Fibroblast of mammary gland (primary cell): Measurements from ENCODE around the gene DONSON.

Source experiments
- DNase-seq: peaks from one replicate; pipeline ENCODE4 v3.0.0-alpha.2; 2010; ENCODE audit warnings: low read depth
- H3K4me3 ChIP-seq: 2 replicates; pipeline ENCODE4 v1.5.1; 2011; ENCODE audit warnings: low read depth, mild to moderate bottlenecking, low read length, moderate library complexity; ENCODE audit not compliant: control insufficient read depth
- CTCF ChIP-seq: conservative IDR thresholded peaks from 2 replicates; pipeline ENCODE4 v1.5.1; 2011; ENCODE audit warnings: low read depth, low read length, inconsistent platforms; ENCODE audit not compliant: control insufficient read depth, insufficient read depth

DONSON gene

GRCh38 chr21:33566514-33566913 lies 22.0 kb downstream of the DONSON start:
- DNase-seq, result no peak
- no peak overlapping the region for H3K4me3 ChIP-seq
- TF ChIP-seq CTCF, result no peak

GRCh38 chr21:33562389-33562788 lies 26.1 kb downstream of the DONSON start:
- no peak for DNase-seq
- H3K4me3 ChIP-seq, result no peak overlapping the region
- no peak for TF ChIP-seq CTCF

- TF ChIP-seq CTCF, result no peak
- DNase-seq, result no peak
- H3K4me3 ChIP-seq, result no peak overlapping the region
These were observed 27.1 kb downstream of the DONSON start for GRCh38 chr21:33561373-33561772.

- no peak for DNase-seq
- no peak for TF ChIP-seq CTCF
- no peak overlapping the region for H3K4me3 ChIP-seq
These were observed 27.5 kb downstream of the DONSON start for GRCh38 chr21:33560965-33561364.

- H3K4me3 ChIP-seq, result no peak overlapping the region
- no peak for TF ChIP-seq CTCF
- DNase-seq, result no peak
These were observed 28.7 kb downstream of the DONSON start for GRCh38 chr21:33559813-33560212.

GRCh38 chr21:33558777-33559421 lies 29.6 kb downstream of the DONSON start:
- no peak for TF ChIP-seq CTCF
- no peak overlapping the region for H3K4me3 ChIP-seq
- DNase-seq, result no peak

GRCh38 chr21:33557447-33557846 lies 31.0 kb downstream of the DONSON start:
- no peak for TF ChIP-seq CTCF
- no peak overlapping the region for H3K4me3 ChIP-seq
- DNase-seq, result no peak
